Ovary (tissue), 3 donors: ENCODE results near the gene UNC5A.

ENCODE experiments used
- EP300 ChIP-seq: sonication (generic); formaldehyde crosslinking; IDR thresholded peaks from one replicate; pipeline ENCODE4 v1.6.1; 2017; ENCODE audit warnings: antibody characterized with exemption
- POLR2A ChIP-seq: fragments of 450-650 bp; IDR thresholded peaks from one replicate; pipeline ENCODE4 v1.6.1; 2017; ENCODE audit warnings: antibody characterized with exemption, mild to moderate bottlenecking, moderate library complexity
- TF ChIP-seq, protein P1 (sequence below), 3 donors: fragments of 450-650 bp in 2 of 3; fragments of 200-600 bp in 1 of 3; IDR thresholded peaks; one replicate each; pipeline versions ENCODE4 v1.5.1 to v1.8.0; 2016 to 2022; ENCODE audit warnings: antibody characterized with exemption in 3 of 3, mild to moderate bottlenecking in 1 of 3
- donor health status: DM: no; HTN: no; CAD: no.

GRCh38 chr5:176884571-176884890 lies 74.2 kb downstream of the UNC5A start:
- TF ChIP-seq, protein P1, sequence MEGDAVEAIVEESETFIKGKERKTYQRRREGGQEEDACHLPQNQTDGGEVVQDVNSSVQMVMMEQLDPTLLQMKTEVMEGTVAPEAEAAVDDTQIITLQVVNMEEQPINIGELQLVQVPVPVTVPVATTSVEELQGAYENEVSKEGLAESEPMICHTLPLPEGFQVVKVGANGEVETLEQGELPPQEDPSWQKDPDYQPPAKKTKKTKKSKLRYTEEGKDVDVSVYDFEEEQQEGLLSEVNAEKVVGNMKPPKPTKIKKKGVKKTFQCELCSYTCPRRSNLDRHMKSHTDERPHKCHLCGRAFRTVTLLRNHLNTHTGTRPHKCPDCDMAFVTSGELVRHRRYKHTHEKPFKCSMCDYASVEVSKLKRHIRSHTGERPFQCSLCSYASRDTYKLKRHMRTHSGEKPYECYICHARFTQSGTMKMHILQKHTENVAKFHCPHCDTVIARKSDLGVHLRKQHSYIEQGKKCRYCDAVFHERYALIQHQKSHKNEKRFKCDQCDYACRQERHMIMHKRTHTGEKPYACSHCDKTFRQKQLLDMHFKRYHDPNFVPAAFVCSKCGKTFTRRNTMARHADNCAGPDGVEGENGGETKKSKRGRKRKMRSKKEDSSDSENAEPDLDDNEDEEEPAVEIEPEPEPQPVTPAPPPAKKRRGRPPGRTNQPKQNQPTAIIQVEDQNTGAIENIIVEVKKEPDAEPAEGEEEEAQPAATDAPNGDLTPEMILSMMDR (IDR thresholded peaks at IDR 0.05), result no peak
- TF ChIP-seq POLR2A (no peak), EP300 (no peak)
